Endothelial cell of umbilical vein (primary cell): Measurements from ENCODE around the gene PHF3. TPM values are rescaled to one million over a fixed set of nuclear protein-coding genes. Genes with fewer than 3 reads are reported as not detected.

Experiments used
- BruUV-seq: library from RNA; stranded (reverse); fragments of 400-500 nt; replicated peaks from 2 replicates; lab custom pipeline; 2021; lab: Mats Ljungman, UMichigan
- CTCF ChIA-PET: fragments of 300-600, 350-600 bp; sonication (Branson Sonifier 250); formaldehyde crosslinking; loops from one replicate; lab custom pipeline; 2021; ENCODE audit warnings: antibody characterized with exemption, inconsistent platforms; lab: Charles Lee
- POLR2A ChIA-PET: fragments of 300-600, 350-600 bp; sonication (Branson Sonifier 250); formaldehyde crosslinking; loops from one replicate; lab custom pipeline; 2021; ENCODE audit warnings: antibody characterized with exemption, inconsistent platforms; lab: Charles Lee
- DNase-seq: peaks from one replicate; pipeline ENCODE4 v3.0.0-alpha.2; 2011; ENCODE audit warnings: low read depth, low spot score
- FAIRE-seq: peaks from 2 replicates; lab custom pipeline; 2011; peaks lifted over from hg19 to GRCh38; lab: Jason Lieb, UNC
- H2AFZ ChIP-seq: 2 replicates; pipeline ENCODE4 v1.6.0; 2012; ENCODE audit warnings: low read depth, low read length, control low read depth, inconsistent platforms
- H3K27ac ChIP-seq: 2 replicates; pipeline ENCODE4 v1.5.1; 2011; ENCODE audit warnings: low read depth, mild to moderate bottlenecking, control low read depth, low read length, moderate library complexity; ENCODE audit not compliant: insufficient read depth
- H3K27me3 ChIP-seq, 2 experiments: 2 replicates each; pipeline versions ENCODE4 v1.6.0 to v1.6.1; 2011; ENCODE audit warnings: low read length in 2 of 2, mixed read lengths in 1 of 2; ENCODE audit not compliant: control insufficient read depth in 2 of 2, insufficient read depth in 2 of 2
- H3K36me3 ChIP-seq, 2 experiments: 2 replicates in 1 of 2; 3 replicates in 1 of 2; pipeline ENCODE4 v1.5.1; 2011; ENCODE audit warnings: low read length in 2 of 2, mild to moderate bottlenecking in 1 of 2, moderate library complexity in 1 of 2; ENCODE audit not compliant: control insufficient read depth in 2 of 2, insufficient read depth in 2 of 2; ENCODE audit errors: extremely low read depth in 1 of 2
- H3K4me1 ChIP-seq: 3 replicates; pipeline ENCODE4 v1.5.1; 2011; ENCODE audit warnings: mild to moderate bottlenecking, low read length; ENCODE audit not compliant: control insufficient read depth, insufficient read depth; ENCODE audit errors: extremely low read depth
- H3K4me2 ChIP-seq: 2 replicates; pipeline ENCODE4 v1.6.1; 2011; ENCODE audit warnings: low read length, control low read depth, mixed read lengths; ENCODE audit not compliant: insufficient read depth
- H3K4me3 ChIP-seq, 3 experiments: fragments of 200-600 bp in 1 of 3; sonication (generic), shearing (Covaris generic) in 1 of 3; replicated peaks in 1 of 3; 2 replicates each; pipeline ENCODE4 v1.5.1; 2011 to 2016; ENCODE audit warnings: control low read depth in 3 of 3, low read length in 3 of 3, mild to moderate bottlenecking in 2 of 3, inconsistent platforms in 1 of 3, low read depth in 1 of 3, moderate library complexity in 1 of 3; ENCODE audit not compliant: insufficient read depth in 1 of 3
- H3K79me2 ChIP-seq: 2 replicates; pipeline ENCODE4 v1.6.0; 2012; ENCODE audit warnings: low read length, inconsistent platforms; ENCODE audit not compliant: control insufficient read depth, insufficient read depth
- H3K9ac ChIP-seq: replicated peaks from 2 replicates; pipeline ENCODE3; 2011; ENCODE audit warnings: low read length, control low read depth; ENCODE audit not compliant: insufficient read depth; ENCODE audit errors: extremely low read depth
- H3K9me1 ChIP-seq: replicated peaks from 3 replicates; pipeline ENCODE4 v1.6.0; 2011; ENCODE audit warnings: mild to moderate bottlenecking, low read length; ENCODE audit not compliant: control insufficient read depth, insufficient read depth; ENCODE audit errors: extremely low read depth
- H3K9me3 ChIP-seq: replicated peaks from 2 replicates; pipeline ENCODE4 v1.5.1; 2012; ENCODE audit warnings: low read length, inconsistent platforms; ENCODE audit not compliant: control insufficient read depth, insufficient read depth
- H4K20me1 ChIP-seq: replicated peaks from 2 replicates; pipeline ENCODE3; 2011; ENCODE audit warnings: mild to moderate bottlenecking, low read length; ENCODE audit not compliant: control insufficient read depth, insufficient read depth; ENCODE audit errors: extremely low read depth
- CTCF ChIP-seq, 2 donors: IDR thresholded peaks; 1 replicate in 1 of 2; 2 replicates in 1 of 2; pipeline ENCODE4 v1.5.1; 2011; ENCODE audit warnings: low read length in 2 of 2, mild to moderate bottlenecking in 2 of 2, moderate library complexity in 2 of 2, control low read depth in 1 of 2, inconsistent platforms in 1 of 2, low read depth in 1 of 2; ENCODE audit not compliant: insufficient read depth in 1 of 2; ENCODE audit errors: extremely low read depth in 1 of 2
- JUN ChIP-seq: IDR thresholded peaks from 2 replicates; pipeline ENCODE4 v1.6.1; 2011; ENCODE audit warnings: borderline replicate concordance, low read depth; ENCODE audit not compliant: insufficient read length, insufficient read depth
- MYC ChIP-seq: IDR thresholded peaks from one replicate; pipeline ENCODE4 v1.6.1; 2011; ENCODE audit warnings: mild to moderate bottlenecking, low read depth, low read length
- POLR2A ChIP-seq: IDR thresholded peaks from 2 replicates; pipeline ENCODE4 v1.6.1; 2012; ENCODE audit warnings: low read depth, mild to moderate bottlenecking, control low read depth, low read length
- dilution Hi-C: fragments of 300-500 bp; cut with MboI; formaldehyde crosslinking; loops from one replicate; pipeline ENCODE4 v1.15.0; 2019; ENCODE audit warnings: low sequenced_read_pairs; ENCODE audit not compliant: extremely low pct_ligation_motif_present
- intact Hi-C: fragments of 100-400 bp; cut with micrococcal nuclease; formaldehyde crosslinking; loops from one replicate; pipeline ENCODE4 v1.10.0; 2022
- polyA plus RNA-seq, 4 experiments: library from polyadenylated mRNA; depleted of rRNA in 3 of 4; stranded (reverse) in 3 of 4; unstranded in 1 of 4; fragments of >200 nt; gene quantifications; 2 replicates each; pipeline versions ENCODE4 v1.2.1 to v1.2.3, GENCODE V29; 2011 to 2012; ENCODE audit warnings: missing spikeins in 1 of 4
- total RNA-seq: library from RNA; stranded (reverse); gene quantifications from 2 replicates; pipeline ENCODE4 v1.2.3, GENCODE V29; 2021

The PHF3 gene
- total and polyA plus RNA-seq, 2 donors (not counting 3 experiments of a cell fraction or from before 2014, with no cell fraction given), result 4.6 to 29.6 TPM

DNA sequence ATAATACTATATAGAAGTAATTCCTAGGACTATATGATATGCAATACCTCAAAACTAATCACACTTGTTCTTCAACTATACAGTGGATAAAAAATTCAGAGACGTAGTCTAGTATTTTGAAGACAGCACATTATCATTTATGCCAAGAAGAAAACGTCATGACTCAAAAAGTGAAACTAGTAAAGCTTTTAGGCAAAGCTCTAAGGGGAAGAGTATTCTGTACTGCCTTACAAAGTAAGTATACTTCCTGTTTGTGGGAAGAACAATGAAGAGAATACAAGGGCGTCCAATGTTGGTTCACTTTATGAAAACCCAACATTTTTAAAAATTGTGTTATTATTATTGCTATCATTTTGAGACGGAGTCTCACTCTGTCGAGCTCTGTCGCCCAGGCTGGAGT, 35.5 kb upstream of the PHF3 start:
- H2AFZ ChIP-seq, result no peak overlapping the region

More for the DNA sequence above, 35.5 kb upstream of the PHF3 start:
- no peaks in the 10 kb centered on the region for H3K9me1 ChIP-seq
- no peak for DNase-seq
- no peak for FAIRE-seq
- dilution Hi-C loops, result no loop called here
- H3K9ac ChIP-seq, result no peak overlapping the region
- no peaks in the 10 kb centered on the region for H4K20me1 ChIP-seq
- H3K9me3 ChIP-seq, result no peaks in the 10 kb centered on the region
- no peak overlapping the region for H3K4me2 ChIP-seq
- no peaks in the 10 kb centered on the region for H3K36me3 ChIP-seq
- TF ChIP-seq CTCF (IDR thresholded peaks at IDR 0.05; ENCODE audit: extremely low read depth in 1 of 2, insufficient read depth in 1 of 2, low read depth in 1 of 2, low read length in 2 of 2) (no peak), MYC (no peak), JUN (no peak), POLR2A (no peak)
- H3K27ac ChIP-seq, result no peak overlapping the region
- ChIA-PET POLR2A (no interaction called here), CTCF (interaction anchor here (3.1 to 4.9 kb wide), 2 partner anchors 160 to 165 kb away, joined by 61 to 94 read pairs; no protein-coding TSS in a partner anchor)
- BruUV-seq, result no TSS peak
- no peak overlapping the region for H3K4me3 ChIP-seq
- no peaks in the 10 kb centered on the region for H3K79me2 ChIP-seq
- peaks cover 2% of the 10 kb centered on the region for H3K4me1 ChIP-seq
- peaks cover 0 to 2% of the 10 kb centered on the region in 2 experiments for H3K27me3 ChIP-seq
- intact Hi-C loops, result no loop called here
